GM21423 (cell line): ENCODE results near the gene MRTFA.
"Not testable (repeated sequence)": the region's sequence is repeated elsewhere in the genome, so short reads cannot be mapped to it uniquely, and the experiment has no call there.

Experiments used
- ATAC-seq: cut with Tn5 transposase; IDR thresholded peaks from one replicate; pipeline ENCODE4 v1.9.1; 2021; ENCODE audit warnings: mild to moderate bottlenecking, moderate library complexity; ENCODE audit not compliant: unreplicated experiment

The MRTFA gene

GRCh38 chr22:40628354-40629042 is 8.0 kb downstream of the MRTFA start:
- no peak for ATAC-seq

GRCh38 chr22:40627612-40628011 is 8.9 kb downstream of the MRTFA start:
- ATAC-seq: no peak

- no peak for ATAC-seq
Observed at GRCh38 chr22:40626851-40627250, 9.7 kb downstream of the MRTFA start.

GRCh38 chr22:40625794-40626193 is 10.7 kb downstream of the MRTFA start:
- not testable (repeated sequence) for ATAC-seq

- ATAC-seq: not testable (repeated sequence)
Observed at GRCh38 chr22:40625281-40625680, 11.2 kb downstream of the MRTFA start.

GRCh38 chr22:40624770-40625169 is 11.7 kb downstream of the MRTFA start:
- ATAC-seq: no peak

GRCh38 chr22:40621309-40622151 is 15.0 kb downstream of the MRTFA start:
- ATAC-seq: no peak

GRCh38 chr22:40620464-40621046 is 16.0 kb downstream of the MRTFA start:
- ATAC-seq: no peak

- ATAC-seq: no peak
Observed at GRCh38 chr22:40618400-40618799, 18.1 kb downstream of the MRTFA start.

- no peak for ATAC-seq
Observed at GRCh38 chr22:40616578-40616977, 19.9 kb downstream of the MRTFA start.

- no peak for ATAC-seq
Observed at GRCh38 chr22:40613067-40613466, 23.5 kb downstream of the MRTFA start.

- ATAC-seq: no peak
Observed at GRCh38 chr22:40612291-40612751, 24.2 kb downstream of the MRTFA start.

GRCh38 chr22:40611606-40612005 is 24.9 kb downstream of the MRTFA start:
- ATAC-seq: no peak

GRCh38 chr22:40610329-40610850 is 26.1 kb downstream of the MRTFA start:
- ATAC-seq: no peak

- no peak for ATAC-seq
Observed at GRCh38 chr22:40609216-40609615, 27.3 kb downstream of the MRTFA start.

GRCh38 chr22:40607506-40607905 is 29.0 kb downstream of the MRTFA start:
- no peak for ATAC-seq

GRCh38 chr22:40606306-40606705 is 30.2 kb downstream of the MRTFA start:
- no peak for ATAC-seq

GRCh38 chr22:40605761-40606160 is 30.8 kb downstream of the MRTFA start:
- no peak for ATAC-seq

GRCh38 chr22:40603088-40603605 is 33.4 kb downstream of the MRTFA start:
- no peak for ATAC-seq

- no peak for ATAC-seq
Observed at GRCh38 chr22:40602231-40602630, 34.3 kb downstream of the MRTFA start.

GRCh38 chr22:40599731-40600130 is 36.8 kb downstream of the MRTFA start:
- ATAC-seq: no peak
